IgD-negative memory B cell (primary cell): ENCODE measurements around the gene TPGS1. TPM values are rescaled to one million over a fixed set of nuclear protein-coding genes. Genes with fewer than 3 reads are reported as not detected.

Experiments used
- H3K27ac Mint-ChIP-seq, 3 donors: one replicate each; pipeline ENCODE4 v1.8.0; 2020 to 2022; ENCODE audit warnings: mild to moderate bottlenecking in 3 of 3, mixed read lengths in 3 of 3, moderate library complexity in 1 of 3
- H3K27me3 Mint-ChIP-seq: one replicate; pipeline ENCODE4 v1.8.0; 2021; ENCODE audit warnings: mixed read lengths
- H3K36me3 Mint-ChIP-seq: one replicate; pipeline ENCODE4 v1.8.0; 2020; ENCODE audit warnings: mild to moderate bottlenecking, mixed read lengths
- H3K4me1 Mint-ChIP-seq, 3 donors: one replicate each; pipeline ENCODE4 v1.8.0; 2020 to 2022; ENCODE audit warnings: mixed read lengths in 3 of 3, mild to moderate bottlenecking in 1 of 3
- H3K4me3 Mint-ChIP-seq, 4 donors: one replicate each; pipeline ENCODE4 v1.8.0; 2020 to 2022; ENCODE audit warnings: mild to moderate bottlenecking in 4 of 4, mixed read lengths in 4 of 4, moderate library complexity in 3 of 4
- H3K9me3 Mint-ChIP-seq, 3 donors: one replicate each; pipeline ENCODE4 v1.8.0; 2020 to 2021; ENCODE audit warnings: mixed read lengths in 3 of 3, mild to moderate bottlenecking in 1 of 3
- polyA plus RNA-seq: library from polyadenylated mRNA; unstranded; fragments of 300-500 nt; fragmentation: Illumina TruSeq; gene quantifications from one replicate; pipeline ENCODE4 v1.2.3, GENCODE V29; 2021

TPGS1 gene
- polyA plus RNA-seq, 1 donor from 2014 or later = 13.8 TPM

GRCh38 chr19:533364-534058, 26.2 kb downstream of the TPGS1 start:
- no peaks in the 10 kb centered on the region for H3K9me3 Mint-ChIP-seq
- H3K27ac Mint-ChIP-seq = peak overlapping the region in 2 of 3 donors; percentile 27 to 82
- H3K36me3 Mint-ChIP-seq = peaks cover 2% of the 10 kb centered on the region
- peak overlapping the region; percentile 32 to 89 (median 72) for H3K4me3 Mint-ChIP-seq
- no peaks in the 10 kb centered on the region for H3K27me3 Mint-ChIP-seq
- peaks cover 5 to 7% (median 6%) of the 10 kb centered on the region in 3 donors for H3K4me1 Mint-ChIP-seq

DNA sequence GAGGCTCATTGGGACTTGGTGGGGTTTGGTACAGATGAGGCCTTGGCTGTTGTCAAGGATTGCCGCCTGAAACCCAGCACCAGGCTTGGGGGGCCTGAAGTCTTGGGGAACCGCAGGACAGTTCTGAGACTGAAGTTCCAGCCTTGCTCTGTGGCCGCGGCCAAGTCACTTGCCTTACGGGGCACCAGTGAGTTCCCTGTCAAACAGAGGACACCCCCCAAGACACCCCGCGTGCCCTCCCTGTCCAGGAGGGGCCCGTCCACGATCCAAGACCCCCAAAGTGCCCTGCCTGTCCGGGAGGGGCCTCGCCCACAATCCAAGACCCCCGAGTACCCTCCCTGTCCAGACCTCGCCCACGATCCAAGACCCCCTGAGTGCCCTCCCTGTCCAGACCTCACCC, 26.8 kb downstream of the TPGS1 start:
- peaks cover 5 to 7% (median 5%) of the 10 kb centered on the region in 3 donors for H3K4me1 Mint-ChIP-seq
- H3K36me3 Mint-ChIP-seq = peaks cover 2% of the 10 kb centered on the region
- H3K9me3 Mint-ChIP-seq = no peaks in the 10 kb centered on the region
- peak overlapping the region in 3 of 4 donors; percentile 17 to 89 (median 57) for H3K4me3 Mint-ChIP-seq
- H3K27ac Mint-ChIP-seq = no peak overlapping the region
- no peaks in the 10 kb centered on the region for H3K27me3 Mint-ChIP-seq

DNA sequence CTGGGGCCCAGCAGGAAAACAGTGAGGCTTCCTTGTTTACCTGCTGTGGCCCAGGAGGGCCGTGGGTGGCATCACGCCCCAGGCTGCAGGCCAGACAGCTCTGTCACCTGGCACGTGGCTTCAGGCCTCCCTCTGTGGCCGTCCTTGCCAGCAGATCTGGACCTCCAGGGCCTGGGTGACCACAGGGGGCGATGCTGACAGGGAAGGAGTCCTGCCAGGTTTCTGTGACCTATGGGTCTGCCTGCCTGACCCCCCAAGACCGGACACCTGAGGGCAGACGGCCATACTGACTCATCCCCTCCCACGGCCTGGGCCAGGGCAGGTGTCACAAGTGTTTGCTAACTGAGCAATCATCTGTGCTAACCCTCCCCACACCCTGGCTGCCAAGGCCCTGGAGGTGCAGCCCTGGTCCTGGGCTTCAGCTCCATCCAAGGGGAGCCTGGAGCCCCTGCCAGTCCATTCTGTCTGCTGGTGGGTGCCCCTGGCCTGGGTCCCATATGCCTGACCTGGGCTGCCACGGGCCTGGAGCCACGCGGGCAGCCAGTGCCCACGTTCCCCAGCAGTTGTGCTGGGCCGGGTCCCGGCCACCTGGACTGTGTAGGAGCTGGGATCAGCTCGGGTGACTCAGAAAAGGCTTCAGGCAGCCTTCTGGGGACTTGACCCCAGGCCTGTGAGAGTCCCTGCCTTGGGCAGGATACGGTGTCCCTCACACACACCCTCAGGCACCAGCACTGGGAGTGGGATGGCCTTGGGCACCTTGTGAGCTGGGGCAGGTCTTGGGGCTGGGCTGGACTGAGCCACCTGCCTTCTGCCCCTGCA, 27.9 kb downstream of the TPGS1 start:
- Mint-ChIP-seq H3K9me3 (no peaks in the 10 kb centered on the region), H3K36me3 (peaks cover 2% of the 10 kb centered on the region), H3K27me3 (no peaks in the 10 kb centered on the region), H3K27ac (peak overlapping the region in 1 of 3 donors; percentile 61), H3K4me3 (peak overlapping the region in 1 of 4 donors; percentile 85), H3K4me1 (peaks cover 5 to 7% (median 5%) of the 10 kb centered on the region in 3 donors)

- Mint-ChIP-seq H3K27ac (no peak overlapping the region), H3K4me1 (peaks cover 5 to 7% (median 5%) of the 10 kb centered on the region in 3 donors), H3K4me3 (no peak overlapping the region)
Measured at GRCh38 chr19:536031-536880, 29.0 kb downstream of the TPGS1 start.

GRCh38 chr19:536881-537404, 29.6 kb downstream of the TPGS1 start:
- Mint-ChIP-seq H3K27me3 (no peaks in the 10 kb centered on the region), H3K27ac (no peak overlapping the region), H3K9me3 (no peaks in the 10 kb centered on the region), H3K4me1 (peaks cover 5 to 7% (median 5%) of the 10 kb centered on the region in 3 donors), H3K36me3 (peaks cover 2% of the 10 kb centered on the region), H3K4me3 (no peak overlapping the region)

More at GRCh38 chr19:536031-536880, 29.0 kb downstream of the TPGS1 start:
- no peaks in the 10 kb centered on the region for H3K27me3 Mint-ChIP-seq
- H3K9me3 Mint-ChIP-seq = no peaks in the 10 kb centered on the region
- H3K36me3 Mint-ChIP-seq = peaks cover 2% of the 10 kb centered on the region

DNA sequence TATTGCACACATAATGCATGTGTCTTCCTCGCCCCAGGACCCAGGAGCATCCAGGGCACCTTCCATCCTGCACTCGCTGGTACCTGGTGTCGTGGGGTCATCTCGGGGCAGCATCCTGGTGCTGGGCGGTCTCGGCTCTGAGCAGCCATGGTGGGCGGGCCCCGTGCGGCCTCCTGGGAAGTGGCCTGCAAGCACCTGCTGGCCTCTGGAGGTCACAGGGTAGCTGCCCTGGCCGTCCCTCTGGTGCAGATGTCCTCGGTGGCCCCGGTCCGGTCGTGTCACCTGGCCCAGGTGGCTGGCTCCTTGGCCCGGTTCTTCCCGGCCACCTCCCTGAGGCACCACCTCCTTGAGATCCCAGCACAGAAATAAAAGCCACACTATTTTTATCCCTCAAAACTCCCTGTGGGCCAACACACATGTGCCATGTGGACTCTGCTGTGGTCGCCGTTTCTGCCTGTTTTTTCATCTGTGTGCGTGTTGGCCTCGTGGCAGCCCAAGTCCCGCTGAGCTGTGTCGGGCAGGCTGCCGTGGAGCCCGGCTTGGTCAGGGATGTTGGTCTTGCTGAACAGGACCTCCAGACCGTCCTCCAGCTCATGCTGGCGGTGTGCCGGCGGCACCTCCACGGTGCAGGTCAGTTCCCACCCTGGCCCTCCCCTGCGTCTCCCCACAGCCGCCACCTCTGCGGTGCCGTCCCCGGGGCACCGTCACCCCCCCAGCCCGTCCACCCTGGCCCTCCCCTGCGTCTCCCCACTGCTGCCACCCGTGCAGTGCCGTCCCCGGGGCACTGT, 31.5 kb downstream of the TPGS1 start:
- Mint-ChIP-seq H3K4me1 (peaks cover 0 to 2% (median 0%) of the 10 kb centered on the region in 3 donors), H3K4me3 (no peak overlapping the region)

GRCh38 chr19:539429-540030, 32.2 kb downstream of the TPGS1 start:
- H3K9me3 Mint-ChIP-seq = no peaks in the 10 kb centered on the region
- H3K27ac Mint-ChIP-seq = no peak overlapping the region
- peaks cover 3% of the 10 kb centered on the region for H3K36me3 Mint-ChIP-seq
- H3K4me3 Mint-ChIP-seq = no peak overlapping the region
- H3K27me3 Mint-ChIP-seq = no peaks in the 10 kb centered on the region
- H3K4me1 Mint-ChIP-seq = peaks cover 0 to 2% (median 0%) of the 10 kb centered on the region in 3 donors

More for the DNA sequence above, 31.5 kb downstream of the TPGS1 start:
- Mint-ChIP-seq H3K9me3 (no peaks in the 10 kb centered on the region), H3K27ac (no peak overlapping the region), H3K27me3 (no peaks in the 10 kb centered on the region), H3K36me3 (peaks cover 3% of the 10 kb centered on the region)

GRCh38 chr19:540867-541637, 33.8 kb downstream of the TPGS1 start:
- no peaks in the 10 kb centered on the region for H3K27me3 Mint-ChIP-seq
- H3K36me3 Mint-ChIP-seq = peaks cover 3% of the 10 kb centered on the region
- no peaks in the 10 kb centered on the region for H3K9me3 Mint-ChIP-seq
- no peak overlapping the region for H3K27ac Mint-ChIP-seq
- H3K4me1 Mint-ChIP-seq = no peaks in the 10 kb centered on the region
- H3K4me3 Mint-ChIP-seq = no peak overlapping the region

DNA sequence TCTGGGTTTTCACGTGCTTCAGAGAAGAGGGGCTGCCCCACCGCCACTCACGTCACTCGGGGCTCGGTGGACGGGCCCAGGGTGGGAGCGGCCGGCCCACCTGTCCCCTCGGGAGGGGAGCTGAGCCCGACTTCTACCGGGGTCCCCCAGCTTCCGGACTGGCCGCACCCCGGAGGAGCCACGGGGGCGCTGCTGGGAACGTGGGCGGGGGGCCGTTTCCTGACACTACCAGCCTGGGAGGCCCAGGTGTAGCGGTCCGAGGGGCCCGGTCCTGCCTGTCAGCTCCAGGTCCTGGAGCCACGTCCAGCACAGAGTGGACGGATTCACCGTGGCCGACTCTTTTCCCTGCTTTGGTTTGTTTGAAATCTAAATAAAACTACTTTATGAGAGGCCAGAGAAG, 34.4 kb downstream of the TPGS1 start:
- H3K27ac Mint-ChIP-seq = no peak overlapping the region

GRCh38 chr19:542173-542866, 35.0 kb downstream of the TPGS1 start:
- H3K4me1 Mint-ChIP-seq = no peaks in the 10 kb centered on the region

More for the DNA sequence above, 34.4 kb downstream of the TPGS1 start:
- H3K4me3 Mint-ChIP-seq = no peak overlapping the region
- H3K9me3 Mint-ChIP-seq = no peaks in the 10 kb centered on the region
- H3K27me3 Mint-ChIP-seq = no peaks in the 10 kb centered on the region
- H3K36me3 Mint-ChIP-seq = peaks cover 3% of the 10 kb centered on the region
- no peaks in the 10 kb centered on the region for H3K4me1 Mint-ChIP-seq

DNA sequence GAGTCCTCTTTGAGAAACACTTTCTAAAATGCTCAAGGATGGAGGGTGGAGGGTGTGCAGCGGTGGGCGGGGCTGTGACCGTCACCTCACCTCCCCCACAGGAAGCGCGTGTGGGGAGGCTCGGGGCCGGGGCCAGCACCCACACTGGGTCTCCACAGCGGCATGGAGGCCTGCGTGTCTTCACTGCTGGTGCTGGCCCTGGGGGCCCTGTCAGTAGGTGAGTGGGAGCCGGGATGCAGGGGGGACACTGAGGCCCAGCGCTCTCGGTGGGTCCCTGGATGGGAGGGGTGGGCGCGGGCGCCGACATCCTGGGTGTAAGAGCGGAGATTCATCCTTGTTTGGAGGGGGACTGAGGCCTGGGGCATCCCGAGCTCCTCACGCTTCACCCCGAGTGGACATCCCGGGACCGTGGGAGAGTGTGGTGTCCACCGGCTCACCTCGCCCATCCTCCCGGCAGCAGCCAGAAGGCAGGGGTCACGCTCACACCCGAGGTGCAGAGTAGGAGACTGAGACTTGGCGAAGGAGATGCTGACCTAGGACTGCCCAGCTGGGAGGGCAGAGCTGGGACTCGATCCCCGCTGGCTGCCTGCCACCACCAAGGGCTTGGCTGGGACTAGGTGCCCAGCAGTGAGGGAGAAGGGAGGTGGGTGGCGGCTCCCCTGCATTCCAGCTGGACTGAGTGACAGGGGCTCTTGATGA, 36.8 kb downstream of the TPGS1 start, which contains the start of gene GZMM:
Gene GZMM (plus strand): TSS at position 144 of the 699 bp plus-strand sequence. CDS start 19 bp downstream, at position 163.
- H3K4me3 Mint-ChIP-seq = peak within 1 kb of the TSS in 3 of 4 donors; percentile 27 to 78 (median 38)
- H3K36me3 Mint-ChIP-seq = peaks cover 3% of the 10 kb centered on the region
- H3K27ac Mint-ChIP-seq = no peak within 1 kb of the TSS
- H3K4me1 Mint-ChIP-seq = no peaks in the 10 kb centered on the region
- no peaks in the 10 kb centered on the region for H3K27me3 Mint-ChIP-seq
- no peaks in the 10 kb centered on the region for H3K9me3 Mint-ChIP-seq

More at GRCh38 chr19:542173-542866, 35.0 kb downstream of the TPGS1 start:
- Mint-ChIP-seq H3K27ac (no peak overlapping the region), H3K36me3 (peaks cover 3% of the 10 kb centered on the region), H3K27me3 (no peaks in the 10 kb centered on the region), H3K9me3 (no peaks in the 10 kb centered on the region), H3K4me3 (peak overlapping the region in 1 of 4 donors; percentile 49)

DNA sequence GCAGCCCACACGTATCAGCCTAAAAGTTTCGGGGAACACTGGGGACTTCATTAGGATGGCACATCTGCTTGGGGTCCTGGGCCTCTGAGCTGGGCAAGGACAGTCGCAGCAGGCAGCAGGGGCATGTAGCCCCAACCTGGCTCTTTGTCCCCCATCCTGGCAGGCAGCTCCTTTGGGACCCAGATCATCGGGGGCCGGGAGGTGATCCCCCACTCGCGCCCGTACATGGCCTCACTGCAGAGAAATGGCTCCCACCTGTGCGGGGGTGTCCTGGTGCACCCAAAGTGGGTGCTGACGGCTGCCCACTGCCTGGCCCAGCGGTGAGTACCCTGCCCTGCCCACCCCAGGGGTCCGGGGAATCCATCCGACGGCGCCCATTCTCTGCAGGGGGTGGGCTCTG, 39.8 kb downstream of the TPGS1 start:
- peaks cover 3% of the 10 kb centered on the region for H3K36me3 Mint-ChIP-seq
- H3K27me3 Mint-ChIP-seq = no peaks in the 10 kb centered on the region
- H3K4me1 Mint-ChIP-seq = no peaks in the 10 kb centered on the region
- H3K4me3 Mint-ChIP-seq = no peak overlapping the region
- H3K27ac Mint-ChIP-seq = no peak overlapping the region
- no peaks in the 10 kb centered on the region for H3K9me3 Mint-ChIP-seq
